NCI-H2227 (cell line): ENCODE results near the gene MDM2.
"Not testable (repeated sequence)": the region's sequence is repeated elsewhere in the genome, so short reads cannot be mapped to it uniquely, and the experiment has no call there.

Experiments
- DNase-seq: peaks from one replicate; lab custom pipeline; 2025; ENCODE audit not compliant: unreplicated experiment; lab: John Stamatoyannopoulos, UW

MDM2 gene

GRCh38 chr12:68805592-68806120 lies 2.3 kb upstream of the MDM2 start:
- no peak for DNase-seq

DNA sequence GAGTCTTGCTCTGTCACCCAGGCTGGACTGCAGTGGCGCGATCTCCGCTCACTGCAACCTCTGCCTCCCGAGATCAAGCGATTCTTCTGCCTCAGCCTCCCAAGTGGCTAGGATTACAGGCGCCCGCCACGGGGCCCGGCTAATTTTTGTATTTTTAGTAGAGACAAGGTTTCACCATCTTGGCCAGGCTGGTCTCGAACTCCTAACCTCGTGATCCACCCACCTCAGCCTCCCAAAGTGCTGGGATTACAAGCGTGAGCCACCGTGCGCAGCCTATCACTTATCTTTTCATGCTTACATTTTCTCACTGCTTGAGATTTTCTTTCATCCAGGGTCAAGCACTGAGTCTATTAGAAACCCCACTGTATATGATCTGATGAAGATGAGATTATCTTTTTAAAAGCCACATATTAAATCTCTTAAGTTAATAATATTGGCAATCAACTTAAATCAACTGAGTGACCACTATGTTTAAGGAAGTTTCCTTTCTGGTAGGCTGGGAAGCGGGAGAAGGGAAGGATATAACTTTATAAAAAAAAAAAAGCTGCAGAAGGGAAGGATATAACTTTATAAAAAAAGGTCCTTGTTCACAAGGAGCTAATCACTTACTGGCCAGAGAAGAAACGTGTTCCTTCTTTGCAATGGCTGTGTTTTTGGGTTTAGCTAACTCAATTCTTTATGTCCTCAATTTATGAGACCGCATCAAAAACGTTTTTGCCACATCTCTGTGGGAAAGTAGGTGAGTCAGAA lies 1.3 kb upstream of the MDM2 start:
- no peak for DNase-seq

GRCh38 chr12:68807274-68807575 lies 752 bp upstream of the MDM2 start:
- not testable (repeated sequence) for DNase-seq

DNA sequence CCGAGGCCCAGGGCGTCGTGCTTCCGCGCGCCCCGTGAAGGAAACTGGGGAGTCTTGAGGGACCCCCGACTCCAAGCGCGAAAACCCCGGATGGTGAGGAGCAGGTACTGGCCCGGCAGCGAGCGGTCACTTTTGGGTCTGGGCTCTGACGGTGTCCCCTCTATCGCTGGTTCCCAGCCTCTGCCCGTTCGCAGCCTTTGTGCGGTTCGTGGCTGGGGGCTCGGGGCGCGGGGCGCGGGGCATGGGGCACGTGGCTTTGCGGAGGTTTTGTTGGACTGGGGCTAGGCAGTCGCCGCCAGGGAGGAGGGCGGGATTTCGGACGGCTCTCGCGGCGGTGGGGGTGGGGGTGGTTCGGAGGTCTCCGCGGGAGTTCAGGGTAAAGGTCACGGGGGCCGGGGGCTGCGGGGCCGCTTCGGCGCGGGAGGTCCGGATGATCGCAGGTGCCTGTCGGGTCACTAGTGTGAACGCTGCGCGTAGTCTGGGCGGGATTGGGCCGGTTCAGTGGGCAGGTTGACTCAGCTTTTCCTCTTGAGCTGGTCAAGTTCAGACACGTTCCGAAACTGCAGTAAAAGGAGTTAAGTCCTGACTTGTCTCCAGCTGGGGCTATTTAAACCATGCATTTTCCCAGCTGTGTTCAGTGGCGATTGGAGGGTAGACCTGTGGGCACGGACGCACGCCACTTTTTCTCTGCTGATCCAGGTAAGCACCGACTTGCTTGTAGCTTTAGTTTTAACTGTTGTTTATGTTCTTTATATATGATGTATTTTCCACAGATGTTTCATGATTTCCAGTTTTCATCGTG lies 612 bp downstream of the MDM2 start:
- DNase-seq: peak; percentile 67

DNA sequence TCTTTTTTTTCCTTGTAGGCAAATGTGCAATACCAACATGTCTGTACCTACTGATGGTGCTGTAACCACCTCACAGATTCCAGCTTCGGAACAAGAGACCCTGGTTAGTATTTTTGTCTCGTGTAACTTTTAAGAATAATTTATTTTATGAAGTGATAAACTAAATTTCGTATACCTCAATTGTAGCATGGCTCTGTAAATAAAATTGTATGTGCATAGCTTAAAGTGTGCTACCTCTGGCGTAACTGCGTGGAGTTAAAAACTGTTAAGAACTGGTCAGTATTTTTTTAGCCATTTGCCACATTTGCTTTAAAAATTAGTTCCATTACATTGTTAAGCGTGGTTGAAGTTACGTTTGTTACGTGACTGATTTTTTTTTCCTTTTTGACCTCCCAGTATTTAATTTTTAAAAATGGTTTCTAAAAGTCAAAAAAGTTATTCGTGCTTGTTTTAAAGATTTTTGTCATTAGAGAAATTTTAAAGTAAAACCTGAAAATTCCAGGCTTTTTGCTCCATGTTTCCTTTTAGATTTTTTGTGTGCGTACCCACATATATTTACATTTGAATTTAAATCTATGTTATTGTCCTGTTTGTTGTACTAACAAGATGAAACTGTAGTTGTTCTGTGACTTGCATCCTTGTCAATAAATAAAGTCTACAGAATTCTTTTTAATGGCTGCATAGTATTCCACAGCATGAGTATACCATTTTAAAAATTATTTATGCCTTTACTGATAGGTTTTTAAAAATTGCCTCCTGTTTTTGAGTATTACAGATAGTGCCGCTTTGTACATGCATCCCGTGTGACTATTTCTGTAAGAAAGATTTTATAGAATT lies 1.4 kb downstream of the MDM2 start:
- no peak for DNase-seq

- not testable (repeated sequence) for DNase-seq
These were observed 2.0 kb downstream of the MDM2 start for GRCh38 chr12:68810027-68810389.

GRCh38 chr12:68811573-68811972 lies 3.6 kb downstream of the MDM2 start:
- not testable (repeated sequence) for DNase-seq

- DNase-seq: no peak
These were observed 4.7 kb downstream of the MDM2 start for GRCh38 chr12:68812553-68813241.

DNA sequence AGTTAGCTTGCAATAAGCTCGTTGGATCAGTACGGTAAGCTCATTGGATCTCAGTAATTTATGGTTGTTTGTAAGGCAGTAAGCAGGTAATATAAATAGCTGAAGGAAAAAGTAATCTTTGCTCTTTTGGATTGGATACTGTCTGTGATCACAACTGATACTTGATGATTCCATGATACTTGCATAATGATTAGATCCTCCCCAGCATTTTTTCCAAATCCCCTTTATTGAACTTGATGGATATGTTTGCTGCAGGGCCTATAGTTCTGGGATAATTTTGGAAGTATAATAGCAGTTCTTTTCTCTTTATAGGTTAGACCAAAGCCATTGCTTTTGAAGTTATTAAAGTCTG lies 5.2 kb downstream of the MDM2 start:
- no peak for DNase-seq

DNA sequence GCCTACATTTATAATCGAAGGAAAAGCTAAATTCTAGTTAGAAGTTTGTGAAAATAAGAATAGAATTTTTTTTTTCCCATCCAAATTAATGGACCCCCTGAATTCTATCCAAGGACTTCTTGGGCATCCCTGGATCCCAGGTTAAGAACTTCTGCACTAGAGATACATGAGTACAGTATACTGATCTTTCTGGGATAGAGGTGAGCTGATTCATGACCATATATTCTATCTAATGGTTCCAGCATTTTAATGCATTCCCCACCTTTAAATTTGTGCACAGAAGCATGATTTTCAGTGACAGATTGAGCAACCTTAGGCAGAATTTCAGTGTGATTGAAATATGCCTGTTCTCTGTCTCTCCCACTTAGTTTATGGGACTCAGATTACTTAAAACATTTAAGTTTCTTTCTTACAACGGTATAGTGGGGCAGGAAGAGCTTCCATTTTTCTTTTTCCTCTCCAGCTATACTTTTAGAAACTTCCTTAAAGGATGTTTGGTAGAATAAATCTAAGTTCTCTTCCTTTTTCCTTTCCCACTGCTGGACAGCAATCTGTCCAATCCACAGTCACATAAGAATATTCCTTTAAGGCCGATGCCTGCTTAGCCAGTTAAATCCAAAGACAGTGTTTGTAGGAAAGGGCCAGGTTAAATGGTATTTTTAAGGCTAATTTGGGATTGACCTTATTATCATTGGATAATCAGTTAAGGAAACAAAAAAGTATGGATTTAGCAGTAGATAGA lies 6.7 kb downstream of the MDM2 start:
- DNase-seq: no peak

- no peak for DNase-seq
These were observed 7.4 kb downstream of the MDM2 start for GRCh38 chr12:68815232-68815927.

DNA sequence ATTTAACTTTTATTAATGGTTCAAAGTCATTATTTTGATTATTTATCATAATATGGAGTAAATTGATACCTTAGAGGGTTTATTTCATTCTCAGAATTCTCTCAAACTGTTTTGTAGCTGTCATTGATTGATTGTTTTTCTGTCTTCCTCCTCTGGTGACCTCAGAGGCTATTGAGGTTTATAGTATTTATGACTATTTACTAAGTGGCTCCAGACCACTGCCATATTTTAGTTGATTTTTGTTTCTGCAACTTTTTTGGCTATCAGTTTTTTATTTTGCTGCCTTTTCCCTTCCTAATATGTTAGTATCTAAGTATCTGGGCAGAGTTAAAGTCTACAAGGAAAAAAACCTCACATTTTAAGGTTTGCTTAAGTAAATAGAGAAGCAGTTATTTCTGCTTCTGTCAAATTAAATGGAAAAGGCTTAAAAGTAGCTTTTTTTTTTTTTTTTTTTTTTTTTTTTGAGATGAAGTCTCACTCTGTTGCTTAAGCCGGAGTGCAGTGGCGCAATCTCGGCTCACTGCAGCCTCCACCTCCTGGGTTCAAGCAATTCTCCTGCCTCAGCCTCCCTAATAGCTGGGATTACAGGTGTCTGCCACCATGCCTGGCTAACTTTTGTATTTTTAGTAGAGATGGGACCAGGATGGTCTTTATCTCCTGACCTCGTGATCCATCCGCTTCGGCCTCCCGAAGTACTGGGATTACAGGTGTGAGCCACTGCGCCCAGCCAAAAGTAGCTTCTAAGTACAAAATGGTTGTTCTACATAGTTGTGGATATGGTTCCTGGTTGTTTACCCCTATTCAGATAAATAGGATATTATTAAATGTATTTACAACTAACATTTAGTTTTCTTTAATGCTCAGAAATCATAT lies 8.2 kb downstream of the MDM2 start:
- DNase-seq: no peak

- DNase-seq: not testable (repeated sequence)
These were observed 11.5 kb downstream of the MDM2 start for GRCh38 chr12:68819481-68819880.

GRCh38 chr12:68821357-68822188 lies 13.6 kb downstream of the MDM2 start:
- DNase-seq: no peak

- DNase-seq: no peak
These were observed 15.7 kb downstream of the MDM2 start for GRCh38 chr12:68823696-68824095.

DNA sequence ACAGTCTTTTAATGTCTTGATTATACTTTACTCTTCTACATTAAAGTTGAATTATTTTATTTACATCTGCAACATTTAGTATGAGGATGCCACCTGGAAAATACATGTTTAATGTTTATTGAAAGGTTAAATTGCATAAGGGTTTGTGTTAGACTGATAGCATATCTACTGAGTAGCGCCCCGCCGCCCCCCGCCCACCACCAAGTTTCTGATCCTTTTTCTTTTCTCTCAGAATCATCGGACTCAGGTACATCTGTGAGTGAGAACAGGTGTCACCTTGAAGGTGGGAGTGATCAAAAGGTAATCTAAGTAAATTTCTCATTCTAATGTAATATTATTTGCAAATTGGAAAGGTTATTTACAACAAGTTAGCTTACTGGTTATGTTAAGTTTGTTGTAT lies 16.2 kb downstream of the MDM2 start:
- no peak for DNase-seq

- no peak for DNase-seq
These were observed 16.7 kb downstream of the MDM2 start for GRCh38 chr12:68824597-68825250.
